Subcutaneous abdominal adipose tissue (tissue), 5 donors: ENCODE measurements around the gene CCDC150.
A peak's percentile ranks its signal among the peaks of the same experiment; 100 is the strongest.
"Not testable (repeated sequence)": the region's sequence is repeated elsewhere in the genome, so short reads cannot be mapped to it uniquely, and the experiment has no call there.

Source experiments
- H3K27ac ChIP-seq: one replicate; pipeline ENCODE4 v1.7.0; 2013; ENCODE audit warnings: low read depth, mild to moderate bottlenecking, inconsistent platforms, low read length, moderate library complexity
- H3K27me3 ChIP-seq, 5 donors: one replicate each; pipeline ENCODE4 v1.7.0; 2013; ENCODE audit warnings: low read length in 5 of 5, inconsistent platforms in 1 of 5; ENCODE audit not compliant: control insufficient read depth in 5 of 5, insufficient read depth in 4 of 5
- H3K36me3 ChIP-seq, 5 donors: one replicate each; pipeline ENCODE4 v1.7.0; 2013; ENCODE audit warnings: low read length in 5 of 5; ENCODE audit not compliant: control insufficient read depth in 5 of 5, insufficient read depth in 5 of 5
- H3K4me1 ChIP-seq, 5 donors: one replicate each; pipeline ENCODE4 v1.7.0; 2013; ENCODE audit warnings: low read length in 5 of 5, mild to moderate bottlenecking in 3 of 5, moderate library complexity in 1 of 5; ENCODE audit not compliant: control insufficient read depth in 5 of 5, insufficient read depth in 5 of 5
- H3K4me3 ChIP-seq, 5 donors: one replicate each; pipeline ENCODE4 v1.7.0; 2013; ENCODE audit warnings: low read length in 5 of 5, low read depth in 1 of 5
- H3K9ac ChIP-seq, 5 donors: one replicate each; pipeline ENCODE4 v1.7.0; 2013; ENCODE audit warnings: low read length in 5 of 5, mild to moderate bottlenecking in 4 of 5, moderate library complexity in 3 of 5
- H3K9me3 ChIP-seq, 5 donors: one replicate each; pipeline ENCODE4 v1.7.0; 2013; ENCODE audit warnings: low read length in 5 of 5; ENCODE audit not compliant: control insufficient read depth in 5 of 5
- donor health status: healthy.
- donor health status: healthy.
- donor health status: healthy.
- donor health status: healthy.
- donor health status: healthy.

CCDC150 gene

GRCh38 chr2:196696423-196697079 lies 57.0 kb downstream of the CCDC150 start:
- H3K4me3 ChIP-seq: no peak overlapping the region
- no peak overlapping the region for H3K27ac ChIP-seq
- H3K9ac ChIP-seq: no peak overlapping the region
- H3K4me1 ChIP-seq: no peaks in the 10 kb centered on the region
- H3K9me3 ChIP-seq: no peaks in the 10 kb centered on the region
- no peaks in the 10 kb centered on the region for H3K36me3 ChIP-seq
- no peaks in the 10 kb centered on the region for H3K27me3 ChIP-seq

- Histone ChIP-seq H3K27me3 (no peaks in the 10 kb centered on the region), H3K27ac (no peak overlapping the region), H3K9ac (no peak overlapping the region), H3K4me3 (no peak overlapping the region), H3K4me1 (no peaks in the 10 kb centered on the region), H3K9me3 (no peaks in the 10 kb centered on the region), H3K36me3 (no peaks in the 10 kb centered on the region)
These were observed 58.3 kb downstream of the CCDC150 start for GRCh38 chr2:196697825-196698224.

- no peak overlapping the region for H3K27ac ChIP-seq
- no peaks in the 10 kb centered on the region for H3K27me3 ChIP-seq
- no peak overlapping the region for H3K9ac ChIP-seq
- H3K4me1 ChIP-seq: no peaks in the 10 kb centered on the region
- H3K36me3 ChIP-seq: no peaks in the 10 kb centered on the region
- H3K9me3 ChIP-seq: no peaks in the 10 kb centered on the region
- H3K4me3 ChIP-seq: no peak overlapping the region
These were observed 63.1 kb downstream of the CCDC150 start for GRCh38 chr2:196702641-196703040.

- H3K4me3 ChIP-seq: no peak overlapping the region
- H3K27me3 ChIP-seq: no peaks in the 10 kb centered on the region
- no peak overlapping the region for H3K27ac ChIP-seq
- no peak overlapping the region for H3K9ac ChIP-seq
- H3K36me3 ChIP-seq: no peaks in the 10 kb centered on the region
- H3K4me1 ChIP-seq: no peaks in the 10 kb centered on the region
- no peaks in the 10 kb centered on the region for H3K9me3 ChIP-seq
These were observed 64.2 kb downstream of the CCDC150 start for GRCh38 chr2:196703695-196704094.

- H3K27ac ChIP-seq, H3K4me1 ChIP-seq, H3K4me3 ChIP-seq, H3K27me3 ChIP-seq, H3K9me3 ChIP-seq, H3K9ac ChIP-seq, H3K36me3 ChIP-seq: not testable (repeated sequence)
These were observed 70.5 kb downstream of the CCDC150 start for GRCh38 chr2:196710056-196710455.

- H3K9ac ChIP-seq: no peak overlapping the region
- H3K4me1 ChIP-seq: no peaks in the 10 kb centered on the region
- no peak overlapping the region for H3K27ac ChIP-seq
- H3K36me3 ChIP-seq: no peaks in the 10 kb centered on the region
- no peaks in the 10 kb centered on the region for H3K27me3 ChIP-seq
- peaks cover 0 to 4% (median 0%) of the 10 kb centered on the region in 5 donors for H3K9me3 ChIP-seq
- H3K4me3 ChIP-seq: no peak overlapping the region
These were observed 72.1 kb downstream of the CCDC150 start for GRCh38 chr2:196711625-196712024.

- Histone ChIP-seq H3K9me3 (peaks cover 0 to 4% (median 0%) of the 10 kb centered on the region in 5 donors), H3K27me3 (no peaks in the 10 kb centered on the region), H3K4me1 (no peaks in the 10 kb centered on the region), H3K27ac (no peak overlapping the region), H3K9ac (no peak overlapping the region), H3K36me3 (no peaks in the 10 kb centered on the region), H3K4me3 (no peak overlapping the region)
These were observed 73.4 kb downstream of the CCDC150 start for GRCh38 chr2:196712867-196713266.

- Histone ChIP-seq H3K9me3 (no peaks in the 10 kb centered on the region), H3K4me3 (no peak overlapping the region), H3K4me1 (peaks cover 0 to 9% (median 0%) of the 10 kb centered on the region in 5 donors), H3K9ac (peak overlapping the region in 1 of 5 donors; percentile 20), H3K27ac (peak overlapping the region; percentile 10), H3K36me3 (no peaks in the 10 kb centered on the region), H3K27me3 (no peaks in the 10 kb centered on the region)
These were observed 79.0 kb downstream of the CCDC150 start for GRCh38 chr2:196718419-196719109.

- no peak overlapping the region for H3K9ac ChIP-seq
- H3K4me1 ChIP-seq: peaks cover 0 to 9% (median 0%) of the 10 kb centered on the region in 5 donors
- H3K9me3 ChIP-seq: no peaks in the 10 kb centered on the region
- H3K27me3 ChIP-seq: no peaks in the 10 kb centered on the region
- H3K36me3 ChIP-seq: no peaks in the 10 kb centered on the region
- no peak overlapping the region for H3K27ac ChIP-seq
- no peak overlapping the region for H3K4me3 ChIP-seq
These were observed 79.8 kb downstream of the CCDC150 start for GRCh38 chr2:196719110-196719872.

- Histone ChIP-seq H3K4me3 (no peak overlapping the region), H3K9me3 (no peaks in the 10 kb centered on the region), H3K27me3 (no peaks in the 10 kb centered on the region), H3K4me1 (peaks cover 0 to 8% (median 0%) of the 10 kb centered on the region in 5 donors), H3K36me3 (no peaks in the 10 kb centered on the region), H3K9ac (no peak overlapping the region), H3K27ac (no peak overlapping the region)
These were observed 84.1 kb downstream of the CCDC150 start for GRCh38 chr2:196723571-196723970.
